MCF 10A (cell line): Measurements from ENCODE around the gene ST7. TPM values are rescaled to one million over a fixed set of nuclear protein-coding genes. Genes with fewer than 3 reads are reported as not detected.

Source experiments
- BruUV-seq: library from RNA; stranded (reverse); fragments of 400-500 nt; replicated peaks from 2 replicates; lab custom pipeline; 2021; lab: Mats Ljungman, UMichigan
- CTCF ChIA-PET: fragments of 300-600 bp; sonication (Branson Sonifier 250); formaldehyde crosslinking; extraction: SDS; loops from one replicate; lab custom pipeline; 2021; ENCODE audit warnings: antibody characterized with exemption, inconsistent platforms; lab: Yijun Ruan, JAX
- POLR2A ChIA-PET: fragments of 300-600, 350-650 bp; sonication (Branson Sonifier 250); formaldehyde crosslinking; extraction: SDS; loops from one replicate; lab custom pipeline; 2020; ENCODE audit warnings: antibody characterized with exemption, inconsistent platforms; lab: Yijun Ruan, JAX
- DNase-seq: peaks from one replicate; pipeline ENCODE4 v3.0.0-alpha.2; 2018; ENCODE audit not compliant: unreplicated experiment
- H3K27ac Mint-ChIP-seq: one replicate; pipeline ENCODE4 v1.8.0; 2022; ENCODE audit warnings: mild to moderate bottlenecking, low read depth, mixed read lengths; ENCODE audit not compliant: unreplicated experiment
- H3K27me3 Mint-ChIP-seq: one replicate; pipeline ENCODE4 v1.8.0; 2022; ENCODE audit warnings: mixed read lengths; ENCODE audit not compliant: insufficient read depth, unreplicated experiment
- H3K36me3 Mint-ChIP-seq: one replicate; pipeline ENCODE4 v1.8.0; 2022; ENCODE audit warnings: mild to moderate bottlenecking, moderate library complexity, mixed read lengths; ENCODE audit not compliant: insufficient read depth, unreplicated experiment
- H3K4me1 Mint-ChIP-seq: one replicate; pipeline ENCODE4 v1.8.0; 2022; ENCODE audit warnings: mixed read lengths; ENCODE audit not compliant: insufficient read depth, unreplicated experiment
- H3K4me3 Mint-ChIP-seq: one replicate; pipeline ENCODE4 v1.8.0; 2022; ENCODE audit warnings: mild to moderate bottlenecking, moderate library complexity, mixed read lengths; ENCODE audit not compliant: unreplicated experiment
- H3K9me3 Mint-ChIP-seq: one replicate; pipeline ENCODE4 v1.8.0; 2022; ENCODE audit warnings: mixed read lengths; ENCODE audit not compliant: unreplicated experiment
- intact Hi-C: fragments of 100-400 bp; cut with micrococcal nuclease; formaldehyde crosslinking; loops from 2 replicates; pipeline ENCODE4 v1.14.1; 2022
- total RNA-seq: library from RNA; stranded (reverse); gene quantifications from 2 replicates; pipeline ENCODE4 v1.2.3, GENCODE V29; 2022
- TF ChIP-seq, protein P1 (sequence below): fragments of 200-600 bp; IDR thresholded peaks from one replicate; pipeline ENCODE4 v1.8.0; 2022; ENCODE audit warnings: antibody characterized with exemption, mild to moderate bottlenecking; ENCODE audit not compliant: unreplicated experiment

The ST7 gene
- total RNA-seq, 1 experiment from 2014 or later: 18.5 TPM

GRCh38 chr7:117186218-117187010 lies 233.1 kb downstream of the ST7 start:
- peaks cover 19% of the 10 kb centered on the region for H3K36me3 Mint-ChIP-seq
- BruUV-seq: no TSS peak
- ChIA-PET POLR2A (no interaction called here), CTCF (interaction anchor here (1.5 kb wide), 1 partner anchor 26 kb away, joined by 4 read pairs; no protein-coding TSS in a partner anchor)
- H3K4me1 Mint-ChIP-seq: no peaks in the 10 kb centered on the region
- H3K9me3 Mint-ChIP-seq: no peaks in the 10 kb centered on the region
- no peaks in the 10 kb centered on the region for H3K27me3 Mint-ChIP-seq
- H3K27ac Mint-ChIP-seq: no peak overlapping the region
- no peak for DNase-seq
- intact Hi-C loops: no loop called here
- no peak overlapping the region for H3K4me3 Mint-ChIP-seq
- TF ChIP-seq, protein P1, sequence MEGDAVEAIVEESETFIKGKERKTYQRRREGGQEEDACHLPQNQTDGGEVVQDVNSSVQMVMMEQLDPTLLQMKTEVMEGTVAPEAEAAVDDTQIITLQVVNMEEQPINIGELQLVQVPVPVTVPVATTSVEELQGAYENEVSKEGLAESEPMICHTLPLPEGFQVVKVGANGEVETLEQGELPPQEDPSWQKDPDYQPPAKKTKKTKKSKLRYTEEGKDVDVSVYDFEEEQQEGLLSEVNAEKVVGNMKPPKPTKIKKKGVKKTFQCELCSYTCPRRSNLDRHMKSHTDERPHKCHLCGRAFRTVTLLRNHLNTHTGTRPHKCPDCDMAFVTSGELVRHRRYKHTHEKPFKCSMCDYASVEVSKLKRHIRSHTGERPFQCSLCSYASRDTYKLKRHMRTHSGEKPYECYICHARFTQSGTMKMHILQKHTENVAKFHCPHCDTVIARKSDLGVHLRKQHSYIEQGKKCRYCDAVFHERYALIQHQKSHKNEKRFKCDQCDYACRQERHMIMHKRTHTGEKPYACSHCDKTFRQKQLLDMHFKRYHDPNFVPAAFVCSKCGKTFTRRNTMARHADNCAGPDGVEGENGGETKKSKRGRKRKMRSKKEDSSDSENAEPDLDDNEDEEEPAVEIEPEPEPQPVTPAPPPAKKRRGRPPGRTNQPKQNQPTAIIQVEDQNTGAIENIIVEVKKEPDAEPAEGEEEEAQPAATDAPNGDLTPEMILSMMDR: no peak

GRCh38 chr7:117188376-117188775 lies 235.1 kb downstream of the ST7 start:
- peaks cover 18% of the 10 kb centered on the region for H3K36me3 Mint-ChIP-seq
- DNase-seq: no peak
- CTCF ChIA-PET: no interaction called here
- no peaks in the 10 kb centered on the region for H3K9me3 Mint-ChIP-seq
- H3K27me3 Mint-ChIP-seq: no peaks in the 10 kb centered on the region
- TF ChIP-seq, protein P1: no peak
- no peaks in the 10 kb centered on the region for H3K4me1 Mint-ChIP-seq
- intact Hi-C loops: no loop called here
- no TSS peak for BruUV-seq
- no peak overlapping the region for H3K27ac Mint-ChIP-seq
- H3K4me3 Mint-ChIP-seq: no peak overlapping the region
- POLR2A ChIA-PET: no interaction called here

- H3K9me3 Mint-ChIP-seq: no peaks in the 10 kb centered on the region
- H3K27me3 Mint-ChIP-seq: no peaks in the 10 kb centered on the region
- intact Hi-C loops: no loop called here
- H3K27ac Mint-ChIP-seq: no peak overlapping the region
- DNase-seq: no peak
- peaks cover 13% of the 10 kb centered on the region for H3K36me3 Mint-ChIP-seq
- H3K4me3 Mint-ChIP-seq: no peak overlapping the region
- TF ChIP-seq, protein P1: no peak
- no TSS peak for BruUV-seq
- H3K4me1 Mint-ChIP-seq: no peaks in the 10 kb centered on the region
- ChIA-PET CTCF (interaction anchor here (0.9 kb wide), 1 partner anchor 42 kb away, joined by 3 read pairs; no protein-coding TSS in a partner anchor), POLR2A (no interaction called here)
Measured at GRCh38 chr7:117188949-117189592, 235.8 kb downstream of the ST7 start.

DNA sequence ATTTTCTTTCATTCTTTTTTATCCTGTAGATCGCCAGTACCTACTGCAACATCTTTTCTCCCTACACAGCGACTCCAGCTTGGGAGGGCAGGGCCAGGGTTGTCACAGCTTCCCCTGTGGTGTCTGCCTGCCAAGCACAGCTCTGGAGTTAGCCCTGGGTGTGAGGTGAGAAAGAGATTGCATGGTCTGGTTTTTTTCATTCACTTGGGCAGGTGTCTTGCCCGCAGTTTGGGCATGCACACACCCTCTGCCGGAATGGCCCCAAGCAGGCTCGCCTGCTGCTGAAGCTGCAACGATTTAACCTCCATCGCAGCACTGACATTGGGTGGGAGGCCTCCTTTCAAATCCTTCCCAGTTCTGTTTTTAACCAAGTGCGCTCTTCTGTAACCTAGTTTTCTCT lies 236.8 kb downstream of the ST7 start:
- Mint-ChIP-seq H3K4me3 (no peak overlapping the region), H3K4me1 (no peaks in the 10 kb centered on the region), H3K27ac (no peak overlapping the region), H3K9me3 (no peaks in the 10 kb centered on the region), H3K36me3 (peaks cover 13% of the 10 kb centered on the region), H3K27me3 (no peaks in the 10 kb centered on the region)
- TF ChIP-seq, protein P1: no peak
- no peak for DNase-seq
- intact Hi-C loops: no loop called here
- BruUV-seq: no TSS peak
- ChIA-PET POLR2A (no interaction called here), CTCF (interaction anchor here (1.0 to 1.8 kb wide), 2 partner anchors 23 to 185 kb away, joined by 3 to 6 read pairs; no protein-coding TSS in a partner anchor)
